A204.1 (cell line): ENCODE data around the gene IFNA21.
"Not testable (repeated sequence)": the region's sequence is repeated elsewhere in the genome, so short reads cannot be mapped to it uniquely, and the experiment has no call there.

Experiments used
- FAIRE-seq: peaks from 2 replicates; lab custom pipeline; 2012; peaks lifted over from hg19 to GRCh38; lab: Jason Lieb, UNC

Gene IFNA21

GRCh38 chr9:21141427-21141882 is 25.0 kb downstream of the IFNA21 start, which contains the start of gene IFNW1:
TSS of gene IFNW1 (minus strand) at chr9:21141832. CDS start at chr9:21141570, 262 bp downstream.
- FAIRE-seq: no peak

- FAIRE-seq: no peak
Measured at GRCh38 chr9:21137020-21137419, 29.4 kb downstream of the IFNA21 start.

GRCh38 chr9:21135736-21136135 is 30.7 kb downstream of the IFNA21 start:
- no peak for FAIRE-seq

GRCh38 chr9:21128186-21128585 is 38.3 kb downstream of the IFNA21 start:
- not testable (repeated sequence) for FAIRE-seq

GRCh38 chr9:21121595-21122251 is 44.7 kb downstream of the IFNA21 start:
- no peak for FAIRE-seq

- FAIRE-seq: no peak
Measured at GRCh38 chr9:21121079-21121478, 45.4 kb downstream of the IFNA21 start.

GRCh38 chr9:21119093-21119770 is 47.2 kb downstream of the IFNA21 start:
- FAIRE-seq: no peak
